Trophoblast cell (in vitro differentiated cells and primary cell): ENCODE data around the gene JAK3.
A peak's percentile ranks its signal among the peaks of the same experiment; 100 is the strongest.

Source experiments
- DNase-seq, 2 donors: peaks; one replicate each; pipeline ENCODE4 v3.0.0-alpha.2; 2016
- H2AFZ ChIP-seq: 2 replicates; pipeline ENCODE4 v1.6.1; 2013; ENCODE audit warnings: low read length, moderate library complexity, mild to moderate bottlenecking; ENCODE audit not compliant: insufficient read depth, poor library complexity
- H2AK5ac ChIP-seq: 2 replicates; pipeline ENCODE4 v1.6.1; 2013; ENCODE audit warnings: mild to moderate bottlenecking, low read length
- H2BK120ac ChIP-seq: 2 replicates; pipeline ENCODE4 v1.6.1; 2013; ENCODE audit warnings: low read length, mild to moderate bottlenecking, moderate library complexity; ENCODE audit not compliant: insufficient read depth, poor library complexity
- H2BK12ac ChIP-seq: 2 replicates; pipeline ENCODE4 v1.6.1; 2013; ENCODE audit warnings: mild to moderate bottlenecking, low read length, moderate library complexity
- H2BK5ac ChIP-seq: 2 replicates; pipeline ENCODE4 v1.6.1; 2013; ENCODE audit warnings: low read length, low read depth, moderate library complexity, mild to moderate bottlenecking; ENCODE audit not compliant: poor library complexity
- H3K14ac ChIP-seq: 2 replicates; pipeline ENCODE4 v1.6.1; 2013; ENCODE audit warnings: mild to moderate bottlenecking, low read length
- H3K18ac ChIP-seq: 2 replicates; pipeline ENCODE4 v1.6.1; 2013; ENCODE audit warnings: mild to moderate bottlenecking, low read length
- H3K23ac ChIP-seq: 2 replicates; pipeline ENCODE4 v1.6.1; 2013; ENCODE audit warnings: low read length
- H3K27ac ChIP-seq: 2 replicates; pipeline ENCODE4 v1.5.1; 2013; ENCODE audit warnings: low read depth, mild to moderate bottlenecking, inconsistent platforms, low read length, moderate library complexity
- H3K27me3 ChIP-seq: 2 replicates; pipeline ENCODE4 v1.6.1; 2013; ENCODE audit warnings: inconsistent platforms, mild to moderate bottlenecking, low read length, moderate library complexity; ENCODE audit not compliant: insufficient read depth
- H3K36me3 ChIP-seq, 2 experiments: 1 replicate in 1 of 2; 2 replicates in 1 of 2; pipeline ENCODE4 v1.6.1; 2013; ENCODE audit warnings: low read length in 2 of 2, mild to moderate bottlenecking in 2 of 2, moderate library complexity in 1 of 2; ENCODE audit not compliant: insufficient read depth in 2 of 2, control insufficient read depth in 1 of 2
- H3K4ac ChIP-seq: 2 replicates; pipeline ENCODE4 v1.6.1; 2013; ENCODE audit warnings: low read depth, mild to moderate bottlenecking, low read length, moderate library complexity
- H3K4me1 ChIP-seq, 2 experiments: 1 replicate in 1 of 2; 2 replicates in 1 of 2; pipeline ENCODE4 v1.6.1; 2013; ENCODE audit warnings: low read length in 2 of 2, mild to moderate bottlenecking in 2 of 2, moderate library complexity in 1 of 2; ENCODE audit not compliant: insufficient read depth in 2 of 2, control insufficient read depth in 1 of 2
- H3K4me2 ChIP-seq: 2 replicates; pipeline ENCODE4 v1.6.1; 2013; ENCODE audit warnings: inconsistent platforms, mild to moderate bottlenecking, low read length, moderate library complexity
- H3K4me3 ChIP-seq: 2 replicates; pipeline ENCODE4 v1.5.1; 2013; ENCODE audit warnings: mild to moderate bottlenecking, low read depth, low read length, inconsistent platforms
- H3K79me1 ChIP-seq: one replicate; pipeline ENCODE4 v1.6.1; 2013; ENCODE audit warnings: low read length
- H3K79me2 ChIP-seq: 2 replicates; pipeline ENCODE4 v1.6.1; 2013; ENCODE audit warnings: low read length, mild to moderate bottlenecking; ENCODE audit not compliant: control insufficient read depth, insufficient read depth, poor library complexity
- H3K9ac ChIP-seq: 2 replicates; pipeline ENCODE4 v1.6.1; 2013; ENCODE audit warnings: mild to moderate bottlenecking, low read length
- H3K9me3 ChIP-seq: 2 replicates; pipeline ENCODE4 v1.6.1; 2013; ENCODE audit warnings: low read depth, mild to moderate bottlenecking, control low read depth, inconsistent platforms, low read length; ENCODE audit not compliant: insufficient read depth
- H4K12ac ChIP-seq: 2 replicates; pipeline ENCODE4 v1.6.1; 2013; ENCODE audit warnings: low read depth, mild to moderate bottlenecking, low read length, moderate library complexity
- H4K8ac ChIP-seq: 2 replicates; pipeline ENCODE4 v1.6.1; 2013; ENCODE audit warnings: low read depth, mild to moderate bottlenecking, low read length, moderate library complexity
- H4K91ac ChIP-seq: one replicate; pipeline ENCODE4 v1.6.1; 2013; ENCODE audit warnings: low read depth, mild to moderate bottlenecking, low read length, moderate library complexity
- whole genome bisulfite sequencing: extraction: QIAGEN DNeasy Blood & Tissue Kit; methylation state at CpG from one replicate; pipeline ENCODE4 v1.1.7; 2013; ENCODE audit warnings: missing lambda C conversion rate; ENCODE audit not compliant: insufficient read length, insufficient coverage; ENCODE audit errors: extremely low coverage; 5-methylcytosine and 5-hydroxymethylcytosine counted together

The JAK3 gene

DNA sequence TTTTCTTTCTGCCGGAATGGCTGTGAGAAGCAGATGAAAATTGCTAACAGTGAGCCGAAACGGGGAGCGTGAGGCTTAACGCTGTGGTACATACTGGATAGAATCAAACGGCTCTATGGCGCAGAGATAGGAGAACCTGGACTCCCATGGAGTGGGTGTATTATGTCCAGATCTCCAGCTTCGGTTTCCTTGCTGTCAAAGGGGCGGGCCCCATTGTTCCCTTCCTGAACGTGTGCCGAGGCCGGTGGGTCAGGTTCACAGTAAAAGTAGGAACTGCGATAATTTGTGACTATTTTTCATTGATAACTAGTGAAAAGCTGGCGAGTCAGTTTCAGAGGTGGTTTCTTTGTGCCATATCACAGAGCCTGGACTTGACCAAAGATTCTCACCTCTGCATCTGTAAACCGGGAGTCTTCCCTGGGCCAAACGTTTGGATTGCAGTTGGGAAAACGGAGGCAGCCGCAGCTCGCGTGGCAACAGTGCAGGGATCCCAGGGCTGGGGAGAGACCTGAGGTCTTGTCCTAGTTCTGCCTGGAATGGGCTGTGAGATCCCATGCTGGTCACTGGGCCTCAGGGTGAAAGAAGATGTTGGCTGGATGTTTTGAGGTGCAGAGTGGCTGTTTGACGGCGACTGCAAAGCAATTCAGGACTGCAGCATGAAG is 12.7 kb upstream of the JAK3 start:
- Histone ChIP-seq H3K79me1 (peaks cover 4% of the 10 kb centered on the region), H3K14ac (peak overlapping the region; percentile 75), H2AK5ac (peak overlapping the region; percentile 25), H3K79me2 (peaks cover 19% of the 10 kb centered on the region), H3K27me3 (no peaks in the 10 kb centered on the region), H3K23ac (no peak overlapping the region), H3K36me3 (peaks cover 35 to 41% of the 10 kb centered on the region in 2 experiments), H3K27ac (peak overlapping the region; percentile 0), H3K4ac (peak overlapping the region; percentile 95), H3K18ac (peak overlapping the region; percentile 4), H2BK120ac (peak overlapping the region; percentile 26), H2BK12ac (no peak overlapping the region), H4K12ac (peak overlapping the region; percentile 13), H4K91ac (peak overlapping the region; percentile 75), H4K8ac (peak overlapping the region; percentile 64), H2AFZ (no peak overlapping the region), H3K4me2 (peak overlapping the region; percentile 76), H3K4me1 (peaks cover 0 to 12% of the 10 kb centered on the region in 2 experiments), H3K4me3 (peak overlapping the region; percentile 91), H3K9me3 (no peaks in the 10 kb centered on the region), H3K9ac (peak overlapping the region; percentile 87), H2BK5ac (peak overlapping the region; percentile 7)
- WGBS, result no CpG with 5 or more reads among the region's 22 CpGs
- no peak for DNase-seq

DNA sequence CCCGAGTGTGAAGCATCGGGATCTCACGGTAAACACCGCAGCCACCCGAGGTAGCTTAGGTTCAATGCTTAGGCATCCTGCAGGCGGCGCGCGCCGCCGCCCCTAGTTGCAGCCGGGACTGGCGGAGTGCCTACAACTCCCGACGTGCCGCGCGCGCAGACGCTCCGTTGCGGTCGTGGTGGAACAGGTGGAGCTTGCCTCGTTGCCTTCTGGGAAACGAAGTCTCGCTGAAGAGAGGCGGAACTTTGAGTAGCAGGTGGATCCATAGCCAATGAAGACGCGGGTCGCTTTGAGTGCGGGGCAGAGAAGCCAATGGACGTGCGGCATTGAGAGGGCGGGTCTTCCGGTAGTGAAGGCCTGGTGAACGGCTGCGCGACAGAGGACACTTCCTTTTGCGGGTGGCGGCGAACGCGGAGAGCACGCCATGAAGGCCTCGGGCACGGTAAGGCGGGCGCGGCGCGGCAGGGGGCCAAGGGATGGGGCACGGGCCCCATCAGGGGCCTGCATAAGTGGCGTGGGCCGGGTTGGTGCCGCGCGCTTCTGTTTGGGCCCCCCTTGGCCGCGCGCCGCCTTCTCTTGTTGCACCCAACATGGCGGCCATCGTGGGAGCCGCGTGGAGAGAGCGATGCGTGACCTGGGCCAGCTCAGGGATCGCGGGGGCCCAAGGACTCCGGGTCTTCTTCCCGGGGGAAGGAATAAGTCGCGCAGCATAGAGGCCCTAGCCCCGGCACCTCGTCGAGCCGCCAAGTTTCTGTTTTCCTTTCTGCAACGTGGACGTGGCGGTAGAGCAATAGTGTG is 11.9 kb upstream of the JAK3 start, which contains the start of gene RPL18A:
RPL18A (plus strand) TSS at position 378 of the 798 bp plus-strand sequence; CDS start at position 425, 47 bp downstream.
- Histone ChIP-seq H2BK12ac (no peak within 1 kb of the TSS), H3K79me2 (peaks cover 19% of the 10 kb centered on the region), H3K9ac (peak within 1 kb of the TSS; percentile 87), H2BK5ac (peak within 1 kb of the TSS; percentile 7), H3K14ac (peak within 1 kb of the TSS; percentile 75), H4K91ac (peak within 1 kb of the TSS; percentile 75), H3K4ac (peak within 1 kb of the TSS; percentile 95), H2BK120ac (peak within 1 kb of the TSS; percentile 26), H3K79me1 (peaks cover 4% of the 10 kb centered on the region), H3K23ac (no peak within 1 kb of the TSS), H3K36me3 (peaks cover 35 to 41% of the 10 kb centered on the region in 2 experiments), H4K8ac (peak within 1 kb of the TSS; percentile 88), H3K4me3 (peak within 1 kb of the TSS; percentile 91), H2AFZ (peak within 1 kb of the TSS; percentile 83), H3K27me3 (no peaks in the 10 kb centered on the region), H3K27ac (peak within 1 kb of the TSS; percentile 13), H3K4me1 (peaks cover 0 to 12% of the 10 kb centered on the region in 2 experiments), H2AK5ac (peak within 1 kb of the TSS; percentile 25), H3K9me3 (no peaks in the 10 kb centered on the region), H4K12ac (peak within 1 kb of the TSS; percentile 43), H3K4me2 (peak within 1 kb of the TSS; percentile 76), H3K18ac (peak within 1 kb of the TSS; percentile 4)
- DNase-seq, result peak; percentile 100
- WGBS, result no CpG with 5 or more reads among the region's 80 CpGs

DNA sequence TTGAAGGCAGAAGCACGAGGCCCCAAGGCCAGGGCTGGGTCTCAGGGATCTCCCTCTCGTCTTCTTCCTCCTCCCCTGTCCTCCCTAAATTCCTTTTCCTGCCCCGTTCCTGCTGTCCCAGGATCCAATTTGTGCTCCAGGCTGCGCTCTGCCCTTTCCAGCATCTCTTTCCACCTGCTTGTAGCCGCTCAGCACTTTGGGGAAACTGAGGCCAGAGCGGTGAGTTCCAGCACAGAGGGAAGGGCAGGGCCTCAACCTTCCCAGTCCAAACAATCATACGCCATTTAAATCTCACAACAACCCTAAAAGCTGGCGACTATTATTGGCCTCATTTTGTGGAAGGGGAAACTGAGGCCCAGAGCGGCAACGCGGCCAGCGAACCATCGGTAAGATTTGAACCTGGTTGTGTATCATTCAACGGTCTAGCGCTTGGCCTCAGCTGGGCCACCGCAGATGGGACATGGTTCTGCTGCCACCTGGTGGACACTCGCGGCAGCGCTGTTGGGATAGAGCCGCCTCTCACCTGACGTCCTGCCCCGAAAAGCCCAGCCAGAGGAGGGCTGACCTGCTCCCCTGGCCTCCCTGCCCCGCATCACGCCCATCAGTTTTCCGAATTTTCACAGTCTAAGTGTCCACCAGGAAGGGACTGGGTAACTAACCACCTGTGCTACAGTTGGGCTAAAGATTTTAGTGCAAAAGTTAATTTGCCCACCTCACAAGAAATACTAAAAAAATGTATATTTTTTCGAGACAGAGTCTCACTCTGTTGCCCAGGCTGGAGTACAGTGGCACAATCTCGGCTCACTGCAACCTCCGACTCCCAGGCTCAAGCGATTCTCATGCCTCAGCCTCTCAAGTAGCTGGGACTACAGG is 7.7 kb upstream of the JAK3 start:
- H2AK5ac ChIP-seq, result no peak overlapping the region
- H3K9me3 ChIP-seq, result no peaks in the 10 kb centered on the region
- H3K27me3 ChIP-seq, result no peaks in the 10 kb centered on the region
- H3K4me2 ChIP-seq, result no peak overlapping the region
- H2BK120ac ChIP-seq, result no peak overlapping the region
- no peaks in the 10 kb centered on the region for H3K36me3 ChIP-seq
- no peak overlapping the region for H3K4me3 ChIP-seq
- H4K12ac ChIP-seq, result no peak overlapping the region
- WGBS, result no CpG with 5 or more reads among the region's 29 CpGs
- no peak overlapping the region for H3K27ac ChIP-seq
- H2BK12ac ChIP-seq, result no peak overlapping the region
- H3K23ac ChIP-seq, result no peak overlapping the region
- peaks cover 0 to under 1% of the 10 kb centered on the region in 2 experiments for H3K4me1 ChIP-seq
- H3K4ac ChIP-seq, result no peak overlapping the region
- peaks cover 8% of the 10 kb centered on the region for H3K79me2 ChIP-seq
- DNase-seq, result peak; percentile 87 to 96
- no peak overlapping the region for H2BK5ac ChIP-seq
- H3K9ac ChIP-seq, result no peak overlapping the region
- H3K79me1 ChIP-seq, result peaks cover 4% of the 10 kb centered on the region
- no peak overlapping the region for H4K8ac ChIP-seq
- H2AFZ ChIP-seq, result peak overlapping the region; percentile 30
- H3K18ac ChIP-seq, result no peak overlapping the region
- no peak overlapping the region for H3K14ac ChIP-seq
- H4K91ac ChIP-seq, result no peak overlapping the region

DNA sequence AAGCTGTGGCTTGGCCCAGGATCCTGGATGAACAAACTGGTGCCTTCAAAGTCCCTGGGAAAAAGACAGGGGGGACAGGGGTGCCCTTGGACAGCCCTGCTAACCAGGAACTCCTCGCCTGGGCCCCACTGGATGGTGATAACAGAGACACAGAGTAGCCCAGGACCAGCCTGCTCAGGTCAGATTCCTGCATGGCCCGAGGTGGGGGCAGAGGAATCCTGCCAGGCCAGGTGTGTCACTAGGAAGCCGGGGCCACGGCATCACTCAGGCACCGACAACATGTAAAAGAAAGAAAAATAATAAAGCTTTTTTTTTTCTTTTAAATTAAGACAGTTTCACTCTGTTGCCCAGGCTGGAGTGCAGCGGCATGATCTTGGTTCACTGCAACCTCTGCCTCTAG is 6.3 kb upstream of the JAK3 start:
- Histone ChIP-seq H4K91ac (no peak overlapping the region), H2AFZ (no peak overlapping the region)

More for the DNA sequence above, 6.3 kb upstream of the JAK3 start:
- Histone ChIP-seq H3K4me3 (no peak overlapping the region), H3K4me1 (peaks cover 0 to 5% of the 10 kb centered on the region in 2 experiments), H3K9ac (no peak overlapping the region), H3K79me1 (no peaks in the 10 kb centered on the region), H3K36me3 (no peaks in the 10 kb centered on the region), H2BK12ac (no peak overlapping the region), H4K8ac (no peak overlapping the region), H3K14ac (no peak overlapping the region), H3K23ac (no peak overlapping the region), H4K12ac (no peak overlapping the region), H3K9me3 (no peaks in the 10 kb centered on the region), H3K4me2 (no peak overlapping the region), H3K27ac (no peak overlapping the region), H3K79me2 (no peaks in the 10 kb centered on the region), H2BK120ac (no peak overlapping the region), H2AK5ac (no peak overlapping the region), H3K27me3 (no peaks in the 10 kb centered on the region), H3K4ac (no peak overlapping the region), H3K18ac (no peak overlapping the region), H2BK5ac (no peak overlapping the region)
- peak; percentile 72 to 85 for DNase-seq
- WGBS, result no CpG with 5 or more reads among the region's 6 CpGs
